HL-60 (cell line): ENCODE measurements around the gene ZNF92.
"Not testable (repeated sequence)": the region's sequence is repeated elsewhere in the genome, so short reads cannot be mapped to it uniquely, and the experiment has no call there.

Experiments used
- DNase-seq, 2 experiments: peaks; one replicate each; pipeline ENCODE4 v3.0.0-alpha.2; 2010 to 2020; ENCODE audit warnings: low read depth in 1 of 2, low spot score in 1 of 2
- H3K27ac ChIP-seq: fragments of 250-450 bp; sonication (Bioruptor Pico); replicated peaks from 2 replicates; pipeline ENCODE4 v1.5.1; 2020; ENCODE audit warnings: mild to moderate bottlenecking, moderate library complexity
- H3K27me3 ChIP-seq: fragments of 250-450 bp; sonication (Bioruptor Pico); 2 replicates; pipeline ENCODE4 v1.5.1; 2021; ENCODE audit warnings: mild to moderate bottlenecking, moderate library complexity; ENCODE audit not compliant: insufficient read depth, poor library complexity, severe bottlenecking
- H3K4me3 ChIP-seq: replicated peaks from 2 replicates; pipeline ENCODE4 v1.5.1; 2011; ENCODE audit warnings: mild to moderate bottlenecking, control low read depth, low read length; ENCODE audit not compliant: insufficient read depth
- GABPA ChIP-seq: IDR thresholded peaks from 2 replicates; pipeline ENCODE4 v1.6.1; 2012; ENCODE audit warnings: low read depth
- POLR2AphosphoS5 ChIP-seq: IDR thresholded peaks from 2 replicates; pipeline ENCODE4 v1.6.1; 2012; ENCODE audit warnings: low read depth
- SPI1 ChIP-seq: IDR thresholded peaks from 2 replicates; pipeline ENCODE4 v1.6.1; 2012; ENCODE audit warnings: low read depth, mild to moderate bottlenecking, borderline replicate concordance
- TF ChIP-seq, protein P1 (sequence below): IDR thresholded peaks from one replicate; pipeline ENCODE4 v1.5.1; 2011; ENCODE audit warnings: low read length, control low read depth, inconsistent platforms; ENCODE audit not compliant: insufficient read depth
- TF ChIP-seq, protein P2 (sequence below): IDR thresholded peaks from 2 replicates; pipeline ENCODE4 v1.6.1; 2012; ENCODE audit warnings: low read depth; ENCODE audit not compliant: insufficient replicate concordance

ZNF92 gene

DNA sequence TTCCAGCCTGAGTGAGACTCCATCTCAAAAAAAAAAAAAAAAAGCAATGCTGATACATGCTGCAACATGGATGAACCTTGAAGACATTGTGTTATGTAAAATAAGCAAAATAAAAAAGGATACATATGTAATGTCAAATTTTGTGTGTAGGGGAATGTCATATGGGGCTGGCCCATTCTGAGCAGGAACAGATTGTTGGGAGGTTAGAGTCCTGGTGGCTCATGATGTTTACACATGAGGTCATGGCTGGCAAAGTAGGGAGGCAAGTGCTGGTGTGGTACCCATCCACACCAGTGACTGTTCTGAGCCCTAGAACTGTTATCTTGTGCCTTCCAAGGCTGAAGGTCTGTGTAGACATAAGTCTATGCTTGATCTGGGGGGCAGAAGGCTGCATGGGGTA, 37.6 kb downstream of the ZNF92 start:
- H3K27ac ChIP-seq: no peak overlapping the region
- TF ChIP-seq SPI1 (no peak), GABPA (no peak), POLR2AphosphoS5 (no peak)
- TF ChIP-seq, protein P1, sequence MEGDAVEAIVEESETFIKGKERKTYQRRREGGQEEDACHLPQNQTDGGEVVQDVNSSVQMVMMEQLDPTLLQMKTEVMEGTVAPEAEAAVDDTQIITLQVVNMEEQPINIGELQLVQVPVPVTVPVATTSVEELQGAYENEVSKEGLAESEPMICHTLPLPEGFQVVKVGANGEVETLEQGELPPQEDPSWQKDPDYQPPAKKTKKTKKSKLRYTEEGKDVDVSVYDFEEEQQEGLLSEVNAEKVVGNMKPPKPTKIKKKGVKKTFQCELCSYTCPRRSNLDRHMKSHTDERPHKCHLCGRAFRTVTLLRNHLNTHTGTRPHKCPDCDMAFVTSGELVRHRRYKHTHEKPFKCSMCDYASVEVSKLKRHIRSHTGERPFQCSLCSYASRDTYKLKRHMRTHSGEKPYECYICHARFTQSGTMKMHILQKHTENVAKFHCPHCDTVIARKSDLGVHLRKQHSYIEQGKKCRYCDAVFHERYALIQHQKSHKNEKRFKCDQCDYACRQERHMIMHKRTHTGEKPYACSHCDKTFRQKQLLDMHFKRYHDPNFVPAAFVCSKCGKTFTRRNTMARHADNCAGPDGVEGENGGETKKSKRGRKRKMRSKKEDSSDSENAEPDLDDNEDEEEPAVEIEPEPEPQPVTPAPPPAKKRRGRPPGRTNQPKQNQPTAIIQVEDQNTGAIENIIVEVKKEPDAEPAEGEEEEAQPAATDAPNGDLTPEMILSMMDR: no peak
- TF ChIP-seq, protein P2, sequence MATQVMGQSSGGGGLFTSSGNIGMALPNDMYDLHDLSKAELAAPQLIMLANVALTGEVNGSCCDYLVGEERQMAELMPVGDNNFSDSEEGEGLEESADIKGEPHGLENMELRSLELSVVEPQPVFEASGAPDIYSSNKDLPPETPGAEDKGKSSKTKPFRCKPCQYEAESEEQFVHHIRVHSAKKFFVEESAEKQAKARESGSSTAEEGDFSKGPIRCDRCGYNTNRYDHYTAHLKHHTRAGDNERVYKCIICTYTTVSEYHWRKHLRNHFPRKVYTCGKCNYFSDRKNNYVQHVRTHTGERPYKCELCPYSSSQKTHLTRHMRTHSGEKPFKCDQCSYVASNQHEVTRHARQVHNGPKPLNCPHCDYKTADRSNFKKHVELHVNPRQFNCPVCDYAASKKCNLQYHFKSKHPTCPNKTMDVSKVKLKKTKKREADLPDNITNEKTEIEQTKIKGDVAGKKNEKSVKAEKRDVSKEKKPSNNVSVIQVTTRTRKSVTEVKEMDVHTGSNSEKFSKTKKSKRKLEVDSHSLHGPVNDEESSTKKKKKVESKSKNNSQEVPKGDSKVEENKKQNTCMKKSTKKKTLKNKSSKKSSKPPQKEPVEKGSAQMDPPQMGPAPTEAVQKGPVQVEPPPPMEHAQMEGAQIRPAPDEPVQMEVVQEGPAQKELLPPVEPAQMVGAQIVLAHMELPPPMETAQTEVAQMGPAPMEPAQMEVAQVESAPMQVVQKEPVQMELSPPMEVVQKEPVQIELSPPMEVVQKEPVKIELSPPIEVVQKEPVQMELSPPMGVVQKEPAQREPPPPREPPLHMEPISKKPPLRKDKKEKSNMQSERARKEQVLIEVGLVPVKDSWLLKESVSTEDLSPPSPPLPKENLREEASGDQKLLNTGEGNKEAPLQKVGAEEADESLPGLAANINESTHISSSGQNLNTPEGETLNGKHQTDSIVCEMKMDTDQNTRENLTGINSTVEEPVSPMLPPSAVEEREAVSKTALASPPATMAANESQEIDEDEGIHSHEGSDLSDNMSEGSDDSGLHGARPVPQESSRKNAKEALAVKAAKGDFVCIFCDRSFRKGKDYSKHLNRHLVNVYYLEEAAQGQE: no peak
- no peak overlapping the region for H3K4me3 ChIP-seq
- DNase-seq: no peak
- no peaks in the 10 kb centered on the region for H3K27me3 ChIP-seq

DNA sequence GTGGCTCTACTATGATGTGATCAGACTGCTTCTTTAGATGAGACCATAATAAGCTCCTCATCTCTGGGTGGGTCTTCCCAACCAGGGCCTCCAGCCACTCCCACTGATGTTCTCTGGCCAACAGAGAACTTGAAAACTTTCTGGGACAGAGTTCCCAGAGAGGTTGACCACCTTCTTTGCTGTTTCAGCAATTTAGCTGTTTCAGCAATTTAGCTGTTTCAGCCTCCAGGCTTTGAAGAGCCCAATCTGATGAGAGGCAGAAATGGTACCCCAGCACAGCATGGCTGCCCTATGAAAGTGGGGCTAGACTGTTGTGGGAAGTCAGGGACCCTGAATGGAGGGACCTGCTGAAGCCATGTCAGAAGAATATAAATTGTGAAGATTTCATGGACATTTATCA, 49.0 kb downstream of the ZNF92 start:
- Histone ChIP-seq H3K27ac (no peak overlapping the region), H3K4me3 (no peak overlapping the region), H3K27me3 (no peaks in the 10 kb centered on the region)
- TF ChIP-seq POLR2AphosphoS5: no peak
- no peak for TF ChIP-seq SPI1
- TF ChIP-seq, protein P2: no peak
- TF ChIP-seq GABPA: no peak
- TF ChIP-seq, protein P1: no peak
- no peak for DNase-seq

DNA sequence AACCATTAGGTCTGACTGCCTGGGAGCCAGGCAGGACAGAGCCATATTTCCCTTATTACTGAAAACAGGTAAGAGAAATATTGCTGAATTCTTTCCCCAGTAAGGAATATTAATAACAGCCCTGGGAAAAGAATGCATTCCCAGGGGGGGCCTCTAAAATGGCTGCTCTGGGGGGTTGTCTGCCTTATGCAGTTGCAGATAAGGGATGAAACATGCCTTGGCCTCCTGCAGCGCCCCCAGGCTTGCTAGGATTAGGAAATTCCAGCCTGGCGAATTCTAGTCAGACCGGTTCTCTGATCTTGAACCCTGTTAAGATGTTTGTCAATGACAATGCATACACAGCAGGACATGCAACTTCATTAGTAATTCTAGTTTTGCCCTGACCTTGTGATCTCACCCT, 49.6 kb downstream of the ZNF92 start:
- H3K4me3 ChIP-seq, H3K27ac ChIP-seq, DNase-seq, H3K27me3 ChIP-seq: not testable (repeated sequence)

DNA sequence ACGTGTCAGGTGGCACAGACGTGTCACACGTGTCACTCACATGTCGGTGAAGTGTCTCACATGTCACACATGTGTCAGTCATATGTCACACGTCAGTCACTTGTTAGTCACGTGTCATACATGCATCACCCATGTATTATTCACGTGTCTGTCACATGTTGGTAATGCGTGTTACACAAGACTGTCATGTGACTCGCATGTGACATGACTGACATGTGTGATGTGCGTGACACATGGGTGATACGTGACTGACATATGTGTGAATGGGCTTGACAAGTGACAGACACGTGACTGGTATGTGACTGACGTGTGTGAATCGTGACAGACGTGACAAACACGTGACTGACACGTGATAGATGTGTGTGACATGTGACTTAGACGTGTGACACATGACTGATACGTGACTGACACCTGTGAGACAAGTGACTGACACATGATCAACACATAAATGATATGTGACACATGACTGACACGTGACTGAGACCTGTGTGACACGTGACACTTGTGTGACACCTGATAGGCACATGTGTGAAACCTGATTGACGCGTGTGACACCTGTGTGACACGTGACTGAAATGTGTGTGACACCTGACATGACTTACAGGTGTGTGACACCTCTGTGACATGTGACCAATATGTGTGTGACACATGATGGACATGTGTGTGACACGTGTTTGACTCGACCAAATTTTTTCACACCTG, 56.1 kb downstream of the ZNF92 start:
- Histone ChIP-seq H3K27ac (no peak overlapping the region), H3K27me3 (no peaks in the 10 kb centered on the region), H3K4me3 (no peak overlapping the region)
- DNase-seq: no peak
- TF ChIP-seq POLR2AphosphoS5: no peak
- TF ChIP-seq GABPA: no peak
- no peak for TF ChIP-seq SPI1
